ENCODE data around the gene F10.
"Not testable (repeated sequence)": the region's sequence is repeated elsewhere in the genome, so short reads cannot be mapped to it uniquely, and the experiment has no call there.

Gene F10

GRCh38 chr13:113095146-113096051 lies 27.2 kb upstream of the F10 start:
- TF ChIP-seq CTCF (IDR thresholded peaks at IDR 0.05; ENCODE audit: control insufficient read depth, insufficient read depth, low read depth, low read length, missing control alignments) = no peak
- no peak overlapping the region for H3K4me3 ChIP-seq (ENCODE audit: control insufficient read depth, low read depth, low read length)
- no peak for DNase-seq (ENCODE audit: low read depth)

GRCh38 chr13:113096052-113096744 lies 26.4 kb upstream of the F10 start:
- H3K4me3 ChIP-seq (ENCODE audit: control insufficient read depth, low read depth, low read length) = no peak overlapping the region
- TF ChIP-seq CTCF (IDR thresholded peaks at IDR 0.05; ENCODE audit: control insufficient read depth, insufficient read depth, low read depth, low read length, missing control alignments) = no peak
- DNase-seq (ENCODE audit: low read depth) = no peak

GRCh38 chr13:113096745-113097305 lies 25.8 kb upstream of the F10 start:
- no peak for TF ChIP-seq CTCF (IDR thresholded peaks at IDR 0.05; ENCODE audit: control insufficient read depth, insufficient read depth, low read depth, low read length, missing control alignments)
- no peak overlapping the region for H3K4me3 ChIP-seq (ENCODE audit: control insufficient read depth, low read depth, low read length)
- DNase-seq (ENCODE audit: low read depth) = no peak

- no peak for TF ChIP-seq CTCF (IDR thresholded peaks at IDR 0.05; ENCODE audit: control insufficient read depth, insufficient read depth, low read depth, low read length, missing control alignments)
- no peak for DNase-seq (ENCODE audit: low read depth)
- no peak overlapping the region for H3K4me3 ChIP-seq (ENCODE audit: control insufficient read depth, low read depth, low read length)
These were observed 24.9 kb upstream of the F10 start for GRCh38 chr13:113097651-113098050.

- TF ChIP-seq CTCF (IDR thresholded peaks at IDR 0.05; ENCODE audit: control insufficient read depth, insufficient read depth, low read depth, low read length, missing control alignments) = no peak
These were observed 24.4 kb upstream of the F10 start for GRCh38 chr13:113098162-113098732.

GRCh38 chr13:113099142-113099541 lies 23.5 kb upstream of the F10 start:
- no peak for DNase-seq (ENCODE audit: low read depth)
- TF ChIP-seq CTCF (IDR thresholded peaks at IDR 0.05; ENCODE audit: control insufficient read depth, insufficient read depth, low read depth, low read length, missing control alignments) = no peak
- H3K4me3 ChIP-seq (ENCODE audit: control insufficient read depth, low read depth, low read length) = no peak overlapping the region

More at GRCh38 chr13:113098162-113098732, 24.4 kb upstream of the F10 start:
- DNase-seq (ENCODE audit: low read depth) = no peak
- no peak overlapping the region for H3K4me3 ChIP-seq (ENCODE audit: control insufficient read depth, low read depth, low read length)

GRCh38 chr13:113102302-113102701 lies 20.3 kb upstream of the F10 start:
- DNase-seq (ENCODE audit: low read depth) = not testable (repeated sequence)

More at GRCh38 chr13:113102302-113102701, 20.3 kb upstream of the F10 start:
- not testable (repeated sequence) for H3K4me3 ChIP-seq (ENCODE audit: control insufficient read depth, low read depth, low read length)
